Astrocyte (in vitro differentiated cells and primary cell): ENCODE measurements around the gene RAD50. TPM values are rescaled to one million over a fixed set of nuclear protein-coding genes. Genes with fewer than 3 reads are reported as not detected.

Source experiments
- DNase-seq: peaks from one replicate; pipeline ENCODE4 v3.0.0-alpha.2; 2010; ENCODE audit warnings: low read depth
- FAIRE-seq: peaks from 2 replicates; lab custom pipeline; 2011; peaks lifted over from hg19 to GRCh38; lab: Jason Lieb, UNC
- H2AFZ ChIP-seq: 2 replicates; pipeline ENCODE4 v1.6.0; 2012; ENCODE audit warnings: low read depth, low read length, inconsistent platforms
- H3K27ac ChIP-seq: 2 replicates; pipeline ENCODE4 v1.5.1; 2011; ENCODE audit warnings: low read depth, low read length, inconsistent platforms
- H3K27me3 ChIP-seq: 2 replicates; pipeline ENCODE4 v1.6.0; 2011; ENCODE audit warnings: low read length, inconsistent platforms; ENCODE audit not compliant: insufficient read depth
- H3K36me3 ChIP-seq: 2 replicates; pipeline ENCODE4 v1.5.1; 2011; ENCODE audit warnings: low read length, inconsistent platforms; ENCODE audit not compliant: insufficient read depth
- H3K4me1 ChIP-seq: 2 replicates; pipeline ENCODE4 v1.5.1; 2011; ENCODE audit warnings: low read length, inconsistent platforms; ENCODE audit not compliant: insufficient read depth
- H3K4me2 ChIP-seq: 2 replicates; pipeline ENCODE4 v1.6.0; 2012; ENCODE audit warnings: low read length, inconsistent platforms
- H3K4me3 ChIP-seq: 2 replicates; pipeline ENCODE4 v1.5.1; 2011; ENCODE audit warnings: low read depth, mild to moderate bottlenecking, low read length, inconsistent platforms; ENCODE audit not compliant: insufficient read depth
- H3K79me2 ChIP-seq: 2 replicates; pipeline ENCODE4 v1.6.0; 2012; ENCODE audit warnings: mild to moderate bottlenecking, low read length, inconsistent platforms; ENCODE audit not compliant: insufficient read depth
- H3K9ac ChIP-seq: 2 replicates; pipeline ENCODE4 v1.6.0; 2012; ENCODE audit warnings: mild to moderate bottlenecking, low read length, inconsistent platforms
- H3K9me3 ChIP-seq: 2 replicates; pipeline ENCODE4 v1.5.1; 2012; ENCODE audit warnings: low read depth, mild to moderate bottlenecking, low read length, inconsistent platforms; ENCODE audit not compliant: insufficient read depth
- H4K20me1 ChIP-seq: 2 replicates; pipeline ENCODE4 v1.6.0; 2012; ENCODE audit warnings: low read length, inconsistent platforms; ENCODE audit not compliant: insufficient read depth
- H3K27ac Mint-ChIP-seq: one replicate; pipeline ENCODE4 v1.8.0; 2021; ENCODE audit warnings: mild to moderate bottlenecking, mixed read lengths; ENCODE audit not compliant: unreplicated experiment
- H3K27me3 Mint-ChIP-seq: one replicate; pipeline ENCODE4 v1.8.0; 2021; ENCODE audit warnings: low read depth, mixed read lengths; ENCODE audit not compliant: unreplicated experiment
- H3K36me3 Mint-ChIP-seq: one replicate; pipeline ENCODE4 v1.8.0; 2021; ENCODE audit warnings: low read depth, mixed read lengths; ENCODE audit not compliant: unreplicated experiment
- H3K4me1 Mint-ChIP-seq: one replicate; pipeline ENCODE4 v1.8.0; 2021; ENCODE audit warnings: low read depth, mixed read lengths; ENCODE audit not compliant: unreplicated experiment
- H3K4me3 Mint-ChIP-seq: one replicate; pipeline ENCODE4 v1.8.0; 2021; ENCODE audit warnings: mild to moderate bottlenecking, moderate library complexity, mixed read lengths; ENCODE audit not compliant: unreplicated experiment
- H3K9me3 Mint-ChIP-seq: one replicate; pipeline ENCODE4 v1.8.0; 2021; ENCODE audit warnings: mild to moderate bottlenecking, mixed read lengths; ENCODE audit not compliant: unreplicated experiment
- EZH2 ChIP-seq: IDR thresholded peaks from 2 replicates; pipeline ENCODE4 v1.6.1; 2012; ENCODE audit warnings: mild to moderate bottlenecking, low read length, inconsistent platforms; ENCODE audit not compliant: insufficient read depth
- total RNA-seq: library from RNA; stranded (reverse); gene quantifications from 2 replicates; pipeline ENCODE4 v1.2.1, GENCODE V29; 2021
- TF ChIP-seq, protein P1 (sequence below): IDR thresholded peaks from 2 replicates; pipeline ENCODE4 v1.5.1; 2011; ENCODE audit warnings: low read depth, mild to moderate bottlenecking, inconsistent platforms, low read length, moderate library complexity; ENCODE audit not compliant: insufficient read depth

Gene RAD50
- total RNA-seq, 1 donor from 2014 or later, result 26.8 TPM

DNA sequence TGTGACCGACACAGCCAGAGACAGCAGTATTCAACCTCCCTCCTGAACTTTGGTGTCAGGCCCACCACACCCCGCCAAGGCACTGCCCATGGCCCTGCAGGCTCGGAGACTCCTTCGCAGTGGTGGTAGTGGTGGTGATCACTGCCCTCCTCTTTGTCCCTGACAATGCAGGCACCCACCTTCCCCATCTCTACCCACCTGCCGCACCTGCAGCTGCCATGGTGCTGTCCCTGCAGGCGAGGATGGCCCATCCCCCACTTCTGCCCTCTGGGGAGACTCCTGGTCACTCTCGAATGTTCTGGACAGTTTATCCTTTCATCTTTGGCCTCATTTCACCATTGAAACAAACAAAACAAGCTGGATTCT lies 112.7 kb downstream of the RAD50 start:
- Histone ChIP-seq H3K9me3 (no peaks in the 10 kb centered on the region), H3K27ac (no peak overlapping the region), H3K4me3 (no peak overlapping the region), H3K36me3 (no peaks in the 10 kb centered on the region), H3K27me3 (no peaks in the 10 kb centered on the region), H2AFZ (no peak overlapping the region), H3K4me2 (no peak overlapping the region), H3K9ac (no peak overlapping the region), H3K4me1 (peaks cover 6% of the 10 kb centered on the region), H4K20me1 (no peaks in the 10 kb centered on the region), H3K79me2 (no peaks in the 10 kb centered on the region)
- H3K27ac Mint-ChIP-seq, result no peak overlapping the region
- peaks cover 5% of the 10 kb centered on the region for H3K9me3 Mint-ChIP-seq
- H3K4me1 Mint-ChIP-seq, result peaks cover 14% of the 10 kb centered on the region
- TF ChIP-seq EZH2, result no peak
- TF ChIP-seq, protein P1, sequence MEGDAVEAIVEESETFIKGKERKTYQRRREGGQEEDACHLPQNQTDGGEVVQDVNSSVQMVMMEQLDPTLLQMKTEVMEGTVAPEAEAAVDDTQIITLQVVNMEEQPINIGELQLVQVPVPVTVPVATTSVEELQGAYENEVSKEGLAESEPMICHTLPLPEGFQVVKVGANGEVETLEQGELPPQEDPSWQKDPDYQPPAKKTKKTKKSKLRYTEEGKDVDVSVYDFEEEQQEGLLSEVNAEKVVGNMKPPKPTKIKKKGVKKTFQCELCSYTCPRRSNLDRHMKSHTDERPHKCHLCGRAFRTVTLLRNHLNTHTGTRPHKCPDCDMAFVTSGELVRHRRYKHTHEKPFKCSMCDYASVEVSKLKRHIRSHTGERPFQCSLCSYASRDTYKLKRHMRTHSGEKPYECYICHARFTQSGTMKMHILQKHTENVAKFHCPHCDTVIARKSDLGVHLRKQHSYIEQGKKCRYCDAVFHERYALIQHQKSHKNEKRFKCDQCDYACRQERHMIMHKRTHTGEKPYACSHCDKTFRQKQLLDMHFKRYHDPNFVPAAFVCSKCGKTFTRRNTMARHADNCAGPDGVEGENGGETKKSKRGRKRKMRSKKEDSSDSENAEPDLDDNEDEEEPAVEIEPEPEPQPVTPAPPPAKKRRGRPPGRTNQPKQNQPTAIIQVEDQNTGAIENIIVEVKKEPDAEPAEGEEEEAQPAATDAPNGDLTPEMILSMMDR, result no peak
- no peaks in the 10 kb centered on the region for H3K36me3 Mint-ChIP-seq
- DNase-seq, result no peak
- no peak overlapping the region for H3K4me3 Mint-ChIP-seq
- peaks cover 5% of the 10 kb centered on the region for H3K27me3 Mint-ChIP-seq
- FAIRE-seq, result no peak

DNA sequence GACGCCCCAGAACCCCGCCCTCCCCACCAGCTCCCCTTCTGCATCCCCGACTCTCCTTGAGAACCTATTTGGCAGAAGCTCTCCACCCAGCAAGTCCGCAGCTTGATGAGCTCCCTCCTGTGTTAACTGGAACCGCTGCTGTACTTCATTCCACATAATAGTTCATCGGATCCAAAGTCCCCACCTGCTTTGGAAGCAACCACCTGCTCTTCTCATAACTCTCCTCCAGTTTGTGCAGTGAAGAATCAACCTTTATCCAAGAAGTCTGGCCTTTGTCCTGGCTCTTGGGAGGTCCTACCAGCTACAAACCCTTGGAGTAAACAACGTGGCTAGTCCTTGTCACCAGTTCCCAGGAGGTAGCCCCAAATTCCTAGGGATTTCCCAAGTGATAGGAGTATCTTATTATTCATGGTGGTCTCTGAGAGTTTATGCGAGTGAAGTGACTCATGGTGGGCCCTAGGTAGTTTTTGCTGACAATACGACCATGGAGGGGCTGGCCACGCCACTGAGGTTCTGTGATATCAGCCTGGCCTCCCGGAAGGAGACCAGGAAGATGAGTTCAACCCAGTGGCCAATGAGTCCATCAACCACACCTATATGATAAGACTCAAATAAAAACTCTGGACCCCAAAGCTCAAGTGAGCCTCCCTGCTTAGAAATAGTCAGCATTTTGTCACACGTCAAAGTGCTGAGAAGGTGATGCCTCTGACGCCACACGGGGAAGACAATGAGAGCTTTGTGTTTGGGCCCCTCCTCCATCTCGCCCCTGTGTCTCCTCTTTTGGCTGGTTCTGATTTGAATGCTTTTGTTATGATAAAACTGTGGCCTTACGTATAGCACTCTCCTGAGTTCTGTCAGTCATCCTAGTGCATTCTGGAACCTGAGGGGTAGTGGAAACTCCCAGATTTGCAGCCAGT lies 113.4 kb downstream of the RAD50 start:
- no peak overlapping the region for H3K4me2 ChIP-seq
- no peak overlapping the region for H3K27ac Mint-ChIP-seq
- H3K9me3 Mint-ChIP-seq, result peaks cover 5% of the 10 kb centered on the region
- H3K4me3 Mint-ChIP-seq, result no peak overlapping the region
- no peaks in the 10 kb centered on the region for H3K36me3 ChIP-seq
- H3K27me3 Mint-ChIP-seq, result peaks cover 5% of the 10 kb centered on the region
- FAIRE-seq (no peak), DNase-seq (no peak)
- H3K4me1 Mint-ChIP-seq, result peaks cover 17% of the 10 kb centered on the region
- TF ChIP-seq, protein P1, result no peak
- no peak for TF ChIP-seq EZH2
- H2AFZ ChIP-seq, result no peak overlapping the region
- H4K20me1 ChIP-seq, result no peaks in the 10 kb centered on the region
- no peaks in the 10 kb centered on the region for H3K36me3 Mint-ChIP-seq
- H3K27me3 ChIP-seq, result no peaks in the 10 kb centered on the region
- H3K27ac ChIP-seq, result no peak overlapping the region
- H3K4me1 ChIP-seq, result peaks cover 12% of the 10 kb centered on the region
- H3K79me2 ChIP-seq, result no peaks in the 10 kb centered on the region
- H3K9me3 ChIP-seq, result no peaks in the 10 kb centered on the region
- no peak overlapping the region for H3K9ac ChIP-seq
- no peak overlapping the region for H3K4me3 ChIP-seq

DNA sequence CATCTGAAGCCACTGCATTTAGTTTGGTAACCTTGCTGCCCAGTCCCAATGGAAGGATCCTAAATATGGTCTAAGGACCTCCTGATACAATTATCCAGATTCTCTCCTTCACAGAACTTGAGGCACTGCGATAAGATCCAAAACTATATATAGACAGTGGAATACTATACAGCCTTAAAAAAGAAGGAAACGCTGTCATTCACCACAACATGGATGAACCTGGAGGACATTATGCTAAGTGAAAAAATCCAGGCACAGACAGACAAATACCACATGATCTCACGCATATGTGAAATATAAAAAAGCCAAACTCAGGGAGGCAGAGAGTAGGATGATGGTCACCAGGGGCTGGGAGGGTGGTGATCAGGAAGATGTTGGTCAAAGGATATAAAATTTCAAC lies 114.2 kb downstream of the RAD50 start:
- H3K27ac Mint-ChIP-seq, result no peak overlapping the region
- no peaks in the 10 kb centered on the region for H3K36me3 Mint-ChIP-seq
- no peaks in the 10 kb centered on the region for H3K27me3 ChIP-seq
- no peak overlapping the region for H3K27ac ChIP-seq
- no peak overlapping the region for H3K9ac ChIP-seq
- peaks cover 17% of the 10 kb centered on the region for H3K4me1 Mint-ChIP-seq
- no peak overlapping the region for H2AFZ ChIP-seq
- H3K27me3 Mint-ChIP-seq, result peaks cover 5% of the 10 kb centered on the region
- no peaks in the 10 kb centered on the region for H4K20me1 ChIP-seq
- H3K4me3 Mint-ChIP-seq, result no peak overlapping the region
- TF ChIP-seq EZH2, result no peak
- TF ChIP-seq, protein P1, result no peak
- H3K79me2 ChIP-seq, result no peaks in the 10 kb centered on the region
- peaks cover 16% of the 10 kb centered on the region for H3K4me1 ChIP-seq
- no peaks in the 10 kb centered on the region for H3K9me3 ChIP-seq
- no peak for DNase-seq
- H3K4me2 ChIP-seq, result no peak overlapping the region
- no peaks in the 10 kb centered on the region for H3K36me3 ChIP-seq
- H3K4me3 ChIP-seq, result no peak overlapping the region
- FAIRE-seq, result no peak
- H3K9me3 Mint-ChIP-seq, result peaks cover 5% of the 10 kb centered on the region
